GM23338 (cell line): Measurements from ENCODE around the gene KRTAP10-5. TPM values are rescaled to one million over a fixed set of nuclear protein-coding genes. Genes with fewer than 3 reads are reported as not detected.

Experiments
- ATAC-seq: fragments of 200-7000 bp; cut with Tn5 transposase; 3 replicates; pipeline ENCODE4 v1.9.1; 2020
- DNase-seq: peaks from one replicate; pipeline ENCODE4 v3.0.0-alpha.2; 2015; ENCODE audit warnings: low spot score
- H2AFZ ChIP-seq: fragments of 200-600 bp; sonication (generic); 2 replicates; pipeline ENCODE4 v1.8.0; 2016; ENCODE audit warnings: antibody characterized with exemption, mild to moderate bottlenecking, moderate library complexity
- H3F3A ChIP-seq: fragments of 200-600 bp; sonication (generic); replicated peaks from 2 replicates; pipeline ENCODE4 v1.8.0; 2017; ENCODE audit warnings: antibody characterized with exemption, mixed run types, low read depth
- H3K27ac ChIP-seq: fragments of 200-600 bp; sonication (generic); 2 replicates; pipeline ENCODE4 v1.6.1; 2016; ENCODE audit warnings: low read depth
- H3K27me3 ChIP-seq: fragments of 200-600 bp; sonication (generic); 2 replicates; pipeline ENCODE4 v1.8.0; 2016; ENCODE audit warnings: mild to moderate bottlenecking, mixed run types, moderate library complexity; ENCODE audit not compliant: insufficient read depth
- H3K36me3 ChIP-seq: fragments of 200-600 bp; sonication (generic); 2 replicates; pipeline ENCODE4 v1.8.0; 2016; ENCODE audit warnings: mild to moderate bottlenecking; ENCODE audit not compliant: insufficient read depth
- H3K4me1 ChIP-seq: fragments of 200-600 bp; sonication (generic); 2 replicates; pipeline ENCODE4 v1.8.0; 2016; ENCODE audit warnings: mild to moderate bottlenecking, moderate library complexity; ENCODE audit not compliant: insufficient read depth
- H3K4me2 ChIP-seq: fragments of 200-600 bp; sonication (generic); 2 replicates; pipeline ENCODE4 v1.7.1; 2017; ENCODE audit warnings: mixed run types
- H3K4me3 ChIP-seq: fragments of 200-600 bp; sonication (generic); 2 replicates; pipeline ENCODE4 v1.6.1; 2016; ENCODE audit warnings: mixed run types
- H3K79me2 ChIP-seq: fragments of 200-600 bp; sonication (generic); replicated peaks from 2 replicates; pipeline ENCODE4 v1.8.0; 2017; ENCODE audit warnings: mild to moderate bottlenecking; ENCODE audit not compliant: insufficient read depth
- H3K9me2 ChIP-seq: fragments of 200-600 bp; sonication (generic); 2 replicates; pipeline ENCODE4 v1.8.0; 2017; ENCODE audit not compliant: insufficient read depth
- H4K20me1 ChIP-seq: fragments of 200-600 bp; sonication (generic); replicated peaks from 2 replicates; pipeline ENCODE4 v1.8.0; 2017; ENCODE audit warnings: mild to moderate bottlenecking; ENCODE audit not compliant: insufficient read depth
- H3K27ac Mint-ChIP-seq: 2 replicates; pipeline ENCODE4 v1.8.0; 2020; ENCODE audit warnings: inconsistent platforms, mild to moderate bottlenecking, moderate library complexity, mixed read lengths
- H3K27me3 Mint-ChIP-seq: 3 replicates; pipeline ENCODE4 v1.8.0; 2022; ENCODE audit warnings: low read depth, mild to moderate bottlenecking, moderate library complexity, mixed read lengths, inconsistent platforms; ENCODE audit not compliant: insufficient read depth, poor library complexity
- H3K36me3 Mint-ChIP-seq: 3 replicates; pipeline ENCODE4 v1.8.0; 2021; ENCODE audit warnings: low read depth, mild to moderate bottlenecking, inconsistent platforms, moderate library complexity, mixed read lengths
- H3K4me1 Mint-ChIP-seq: 3 replicates; pipeline ENCODE4 v1.8.0; 2020; ENCODE audit warnings: mild to moderate bottlenecking, inconsistent platforms, mixed read lengths
- H3K4me3 Mint-ChIP-seq: 3 replicates; pipeline ENCODE4 v1.8.0; 2021; ENCODE audit warnings: moderate library complexity, mild to moderate bottlenecking, inconsistent platforms, mixed read lengths
- H3K9me3 Mint-ChIP-seq: 3 replicates; pipeline ENCODE4 v1.8.0; 2020; ENCODE audit warnings: moderate library complexity, mild to moderate bottlenecking, inconsistent platforms, mixed read lengths
- CREB1 ChIP-seq: fragments of 250-450 bp; sonication (Bioruptor Pico); IDR thresholded peaks from 2 replicates; pipeline ENCODE4 v1.5.0; 2020; ENCODE audit warnings: low read depth, mild to moderate bottlenecking, moderate library complexity
- EZH2 ChIP-seq: fragments of 200-600 bp; sonication (generic); IDR thresholded peaks from one replicate; pipeline ENCODE4 v1.8.0; 2017; ENCODE audit warnings: antibody characterized with exemption, mild to moderate bottlenecking, low read depth; ENCODE audit not compliant: unreplicated experiment
- EZH2phosphoT487 ChIP-seq: fragments of 200-600 bp; sonication (generic); IDR thresholded peaks from one replicate; pipeline ENCODE4 v1.8.1; 2018; ENCODE audit warnings: antibody characterized with exemption; ENCODE audit not compliant: unreplicated experiment
- JUNB ChIP-seq: IDR thresholded peaks from one replicate; pipeline ENCODE4 v1.6.1; 2016; ENCODE audit warnings: antibody characterized with exemption; ENCODE audit not compliant: unreplicated experiment
- NANOG ChIP-seq: IDR thresholded peaks from 2 replicates; pipeline ENCODE4 v1.6.1; 2016; ENCODE audit warnings: antibody characterized with exemption, borderline replicate concordance
- POLR2AphosphoS5 ChIP-seq: IDR thresholded peaks from 2 replicates; pipeline ENCODE4 v1.6.1; 2016; ENCODE audit warnings: antibody characterized with exemption, low read depth
- STAT1 ChIP-seq: IDR thresholded peaks from one replicate; pipeline ENCODE4 v1.6.1; 2016; ENCODE audit warnings: antibody characterized with exemption; ENCODE audit not compliant: unreplicated experiment
- ZNF114 ChIP-seq: fragments of 250-450 bp; sonication (Bioruptor Pico); IDR thresholded peaks from 2 replicates; pipeline ENCODE4 v1.5.0; 2020; ENCODE audit warnings: mild to moderate bottlenecking, moderate library complexity
- ZNF331 ChIP-seq: fragments of 250-450 bp; sonication (Bioruptor Pico); IDR thresholded peaks from 2 replicates; pipeline ENCODE4 v1.5.0; 2020; ENCODE audit warnings: low read depth, mild to moderate bottlenecking, moderate library complexity
- polyA plus RNA-seq: library from polyadenylated mRNA; unstranded; fragments of >200 nt; fragmentation: Nextera tagmentation; extraction: Ambion mirVana; gene quantifications from 2 replicates; pipeline ENCODE4 v1.2.1, GENCODE V29; 2016
- total RNA-seq: library from RNA; depleted of rRNA; stranded (reverse); fragments of >200 nt; shearing (Covaris generic); gene quantifications from 2 replicates; pipeline ENCODE4 v1.2.3, GENCODE V29; 2014
- TF ChIP-seq, protein P1 (sequence below): IDR thresholded peaks from one replicate; pipeline ENCODE4 v1.6.1; 2018; ENCODE audit warnings: antibody characterized with exemption; ENCODE audit not compliant: unreplicated experiment
- TF ChIP-seq, protein P2 (sequence below): IDR thresholded peaks from 2 replicates; pipeline ENCODE4 v1.6.1; 2016; ENCODE audit warnings: antibody characterized with exemption
- TF ChIP-seq, protein P3 (sequence below), 2 experiments: fragments of 200-600 bp in 1 of 2; sonication (generic) in 1 of 2; conservative IDR thresholded peaks; 2 replicates each; pipeline versions ENCODE4 v1.5.1 to v1.6.1; 2016 to 2017; ENCODE audit warnings: antibody characterized with exemption in 2 of 2, low read depth in 2 of 2, mild to moderate bottlenecking in 2 of 2, moderate library complexity in 1 of 2
- TF ChIP-seq, protein P4 (sequence below): fragments of 250-450 bp; sonication (Bioruptor Pico); IDR thresholded peaks from 2 replicates; pipeline ENCODE4 v1.5.0; 2020; ENCODE audit warnings: mild to moderate bottlenecking, moderate library complexity

The KRTAP10-5 gene
- total and polyA plus RNA-seq, 2 experiments from 2014 or later = not detected

- no peaks in the 10 kb centered on the region; the same call in 2 of the 3 replicates for H3K36me3 Mint-ChIP-seq
- no peak overlapping the region for H3K4me3 ChIP-seq
Observed at GRCh38 chr21:44535963-44536362, 44.4 kb downstream of the KRTAP10-5 start.

More at GRCh38 chr21:44535963-44536362, 44.4 kb downstream of the KRTAP10-5 start:
- Histone ChIP-seq H3F3A (no peaks in the 10 kb centered on the region), H3K9me2 (no peaks in the 10 kb centered on the region), H3K4me2 (no peak overlapping the region), H3K36me3 (no peaks in the 10 kb centered on the region), H3K27ac (no peak overlapping the region), H3K27me3 (no peaks in the 10 kb centered on the region), H2AFZ (peak overlapping the region; percentile 52; the same call in 1 of the 2 replicates), H3K79me2 (no peaks in the 10 kb centered on the region), H4K20me1 (no peaks in the 10 kb centered on the region), H3K4me1 (no peaks in the 10 kb centered on the region)
- ATAC-seq (peak; percentile 10; the same call in 1 of the 3 replicates), DNase-seq (no peak)
- peaks cover 4% of the 10 kb centered on the region; the same call in 1 of the 3 replicates for H3K9me3 Mint-ChIP-seq
- H3K27me3 Mint-ChIP-seq = peaks cover 6% of the 10 kb centered on the region
- no peak overlapping the region for H3K4me3 Mint-ChIP-seq
- H3K27ac Mint-ChIP-seq = no peak overlapping the region
- peaks cover 3% of the 10 kb centered on the region; the same call in 2 of the 3 replicates for H3K4me1 Mint-ChIP-seq
- TF ChIP-seq ZNF114 = no peak
- no peak for TF ChIP-seq JUNB
- no peak for TF ChIP-seq POLR2AphosphoS5
- TF ChIP-seq EZH2phosphoT487 = no peak
- TF ChIP-seq, protein P1, sequence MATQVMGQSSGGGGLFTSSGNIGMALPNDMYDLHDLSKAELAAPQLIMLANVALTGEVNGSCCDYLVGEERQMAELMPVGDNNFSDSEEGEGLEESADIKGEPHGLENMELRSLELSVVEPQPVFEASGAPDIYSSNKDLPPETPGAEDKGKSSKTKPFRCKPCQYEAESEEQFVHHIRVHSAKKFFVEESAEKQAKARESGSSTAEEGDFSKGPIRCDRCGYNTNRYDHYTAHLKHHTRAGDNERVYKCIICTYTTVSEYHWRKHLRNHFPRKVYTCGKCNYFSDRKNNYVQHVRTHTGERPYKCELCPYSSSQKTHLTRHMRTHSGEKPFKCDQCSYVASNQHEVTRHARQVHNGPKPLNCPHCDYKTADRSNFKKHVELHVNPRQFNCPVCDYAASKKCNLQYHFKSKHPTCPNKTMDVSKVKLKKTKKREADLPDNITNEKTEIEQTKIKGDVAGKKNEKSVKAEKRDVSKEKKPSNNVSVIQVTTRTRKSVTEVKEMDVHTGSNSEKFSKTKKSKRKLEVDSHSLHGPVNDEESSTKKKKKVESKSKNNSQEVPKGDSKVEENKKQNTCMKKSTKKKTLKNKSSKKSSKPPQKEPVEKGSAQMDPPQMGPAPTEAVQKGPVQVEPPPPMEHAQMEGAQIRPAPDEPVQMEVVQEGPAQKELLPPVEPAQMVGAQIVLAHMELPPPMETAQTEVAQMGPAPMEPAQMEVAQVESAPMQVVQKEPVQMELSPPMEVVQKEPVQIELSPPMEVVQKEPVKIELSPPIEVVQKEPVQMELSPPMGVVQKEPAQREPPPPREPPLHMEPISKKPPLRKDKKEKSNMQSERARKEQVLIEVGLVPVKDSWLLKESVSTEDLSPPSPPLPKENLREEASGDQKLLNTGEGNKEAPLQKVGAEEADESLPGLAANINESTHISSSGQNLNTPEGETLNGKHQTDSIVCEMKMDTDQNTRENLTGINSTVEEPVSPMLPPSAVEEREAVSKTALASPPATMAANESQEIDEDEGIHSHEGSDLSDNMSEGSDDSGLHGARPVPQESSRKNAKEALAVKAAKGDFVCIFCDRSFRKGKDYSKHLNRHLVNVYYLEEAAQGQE = no peak
- TF ChIP-seq NANOG = no peak
- TF ChIP-seq STAT1 = no peak
- no peak for TF ChIP-seq CREB1 (CRISPR knock-in tag)
- no peak for TF ChIP-seq ZNF331 (CRISPR knock-in tag)
- TF ChIP-seq, protein P2, sequence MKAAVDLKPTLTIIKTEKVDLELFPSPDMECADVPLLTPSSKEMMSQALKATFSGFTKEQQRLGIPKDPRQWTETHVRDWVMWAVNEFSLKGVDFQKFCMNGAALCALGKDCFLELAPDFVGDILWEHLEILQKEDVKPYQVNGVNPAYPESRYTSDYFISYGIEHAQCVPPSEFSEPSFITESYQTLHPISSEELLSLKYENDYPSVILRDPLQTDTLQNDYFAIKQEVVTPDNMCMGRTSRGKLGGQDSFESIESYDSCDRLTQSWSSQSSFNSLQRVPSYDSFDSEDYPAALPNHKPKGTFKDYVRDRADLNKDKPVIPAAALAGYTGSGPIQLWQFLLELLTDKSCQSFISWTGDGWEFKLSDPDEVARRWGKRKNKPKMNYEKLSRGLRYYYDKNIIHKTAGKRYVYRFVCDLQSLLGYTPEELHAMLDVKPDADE = no peak
- TF ChIP-seq, protein P3, sequence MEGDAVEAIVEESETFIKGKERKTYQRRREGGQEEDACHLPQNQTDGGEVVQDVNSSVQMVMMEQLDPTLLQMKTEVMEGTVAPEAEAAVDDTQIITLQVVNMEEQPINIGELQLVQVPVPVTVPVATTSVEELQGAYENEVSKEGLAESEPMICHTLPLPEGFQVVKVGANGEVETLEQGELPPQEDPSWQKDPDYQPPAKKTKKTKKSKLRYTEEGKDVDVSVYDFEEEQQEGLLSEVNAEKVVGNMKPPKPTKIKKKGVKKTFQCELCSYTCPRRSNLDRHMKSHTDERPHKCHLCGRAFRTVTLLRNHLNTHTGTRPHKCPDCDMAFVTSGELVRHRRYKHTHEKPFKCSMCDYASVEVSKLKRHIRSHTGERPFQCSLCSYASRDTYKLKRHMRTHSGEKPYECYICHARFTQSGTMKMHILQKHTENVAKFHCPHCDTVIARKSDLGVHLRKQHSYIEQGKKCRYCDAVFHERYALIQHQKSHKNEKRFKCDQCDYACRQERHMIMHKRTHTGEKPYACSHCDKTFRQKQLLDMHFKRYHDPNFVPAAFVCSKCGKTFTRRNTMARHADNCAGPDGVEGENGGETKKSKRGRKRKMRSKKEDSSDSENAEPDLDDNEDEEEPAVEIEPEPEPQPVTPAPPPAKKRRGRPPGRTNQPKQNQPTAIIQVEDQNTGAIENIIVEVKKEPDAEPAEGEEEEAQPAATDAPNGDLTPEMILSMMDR (conservative IDR thresholded peaks at IDR 0.05; ENCODE audit: low read depth in 2 of 2) = no peak
- TF ChIP-seq, protein P4, sequence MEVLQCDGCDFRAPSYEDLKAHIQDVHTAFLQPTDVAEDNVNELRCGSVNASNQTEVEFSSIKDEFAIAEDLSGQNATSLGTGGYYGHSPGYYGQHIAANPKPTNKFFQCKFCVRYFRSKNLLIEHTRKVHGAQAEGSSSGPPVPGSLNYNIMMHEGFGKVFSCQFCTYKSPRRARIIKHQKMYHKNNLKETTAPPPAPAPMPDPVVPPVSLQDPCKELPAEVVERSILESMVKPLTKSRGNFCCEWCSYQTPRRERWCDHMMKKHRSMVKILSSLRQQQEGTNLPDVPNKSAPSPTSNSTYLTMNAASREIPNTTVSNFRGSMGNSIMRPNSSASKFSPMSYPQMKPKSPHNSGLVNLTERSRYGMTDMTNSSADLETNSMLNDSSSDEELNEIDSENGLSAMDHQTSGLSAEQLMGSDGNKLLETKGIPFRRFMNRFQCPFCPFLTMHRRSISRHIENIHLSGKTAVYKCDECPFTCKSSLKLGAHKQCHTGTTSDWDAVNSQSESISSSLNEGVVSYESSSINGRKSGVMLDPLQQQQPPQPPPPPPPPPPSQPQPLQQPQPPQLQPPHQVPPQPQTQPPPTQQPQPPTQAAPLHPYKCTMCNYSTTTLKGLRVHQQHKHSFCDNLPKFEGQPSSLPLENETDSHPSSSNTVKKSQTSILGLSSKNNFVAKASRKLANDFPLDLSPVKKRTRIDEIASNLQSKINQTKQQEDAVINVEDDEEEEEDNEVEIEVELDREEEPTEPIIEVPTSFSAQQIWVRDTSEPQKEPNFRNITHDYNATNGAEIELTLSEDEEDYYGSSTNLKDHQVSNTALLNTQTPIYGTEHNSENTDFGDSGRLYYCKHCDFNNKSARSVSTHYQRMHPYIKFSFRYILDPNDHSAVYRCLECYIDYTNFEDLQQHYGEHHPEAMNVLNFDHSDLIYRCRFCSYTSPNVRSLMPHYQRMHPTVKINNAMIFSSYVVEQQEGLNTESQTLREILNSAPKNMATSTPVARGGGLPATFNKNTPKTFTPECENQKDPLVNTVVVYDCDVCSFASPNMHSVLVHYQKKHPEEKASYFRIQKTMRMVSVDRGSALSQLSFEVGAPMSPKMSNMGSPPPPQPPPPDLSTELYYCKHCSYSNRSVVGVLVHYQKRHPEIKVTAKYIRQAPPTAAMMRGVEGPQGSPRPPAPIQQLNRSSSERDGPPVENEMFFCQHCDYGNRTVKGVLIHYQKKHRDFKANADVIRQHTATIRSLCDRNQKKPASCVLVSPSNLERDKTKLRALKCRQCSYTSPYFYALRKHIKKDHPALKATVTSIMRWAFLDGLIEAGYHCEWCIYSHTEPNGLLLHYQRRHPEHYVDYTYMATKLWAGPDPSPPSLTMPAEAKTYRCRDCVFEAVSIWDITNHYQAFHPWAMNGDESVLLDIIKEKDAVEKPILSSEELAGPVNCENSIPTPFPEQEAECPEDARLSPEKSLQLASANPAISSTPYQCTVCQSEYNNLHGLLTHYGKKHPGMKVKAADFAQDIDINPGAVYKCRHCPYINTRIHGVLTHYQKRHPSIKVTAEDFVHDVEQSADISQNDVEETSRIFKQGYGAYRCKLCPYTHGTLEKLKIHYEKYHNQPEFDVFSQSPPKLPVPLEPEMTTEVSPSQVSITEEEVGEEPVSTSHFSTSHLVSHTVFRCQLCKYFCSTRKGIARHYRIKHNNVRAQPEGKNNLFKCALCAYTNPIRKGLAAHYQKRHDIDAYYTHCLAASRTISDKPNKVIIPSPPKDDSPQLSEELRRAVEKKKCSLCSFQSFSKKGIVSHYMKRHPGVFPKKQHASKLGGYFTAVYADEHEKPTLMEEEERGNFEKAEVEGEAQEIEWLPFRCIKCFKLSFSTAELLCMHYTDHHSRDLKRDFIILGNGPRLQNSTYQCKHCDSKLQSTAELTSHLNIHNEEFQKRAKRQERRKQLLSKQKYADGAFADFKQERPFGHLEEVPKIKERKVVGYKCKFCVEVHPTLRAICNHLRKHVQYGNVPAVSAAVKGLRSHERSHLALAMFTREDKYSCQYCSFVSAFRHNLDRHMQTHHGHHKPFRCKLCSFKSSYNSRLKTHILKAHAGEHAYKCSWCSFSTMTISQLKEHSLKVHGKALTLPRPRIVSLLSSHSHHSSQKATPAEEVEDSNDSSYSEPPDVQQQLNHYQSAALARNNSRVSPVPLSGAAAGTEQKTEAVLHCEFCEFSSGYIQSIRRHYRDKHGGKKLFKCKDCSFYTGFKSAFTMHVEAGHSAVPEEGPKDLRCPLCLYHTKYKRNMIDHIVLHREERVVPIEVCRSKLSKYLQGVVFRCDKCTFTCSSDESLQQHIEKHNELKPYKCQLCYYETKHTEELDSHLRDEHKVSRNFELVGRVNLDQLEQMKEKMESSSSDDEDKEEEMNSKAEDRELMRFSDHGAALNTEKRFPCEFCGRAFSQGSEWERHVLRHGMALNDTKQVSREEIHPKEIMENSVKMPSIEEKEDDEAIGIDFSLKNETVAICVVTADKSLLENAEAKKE (CRISPR knock-in tag) = no peak
- TF ChIP-seq EZH2 = no peak
